Stimulated activated CD4-positive, alpha-beta T cell treated with anti-CD3 and anti-CD28 coated beads, Interleukin-1b, Interleukin-23, amount 100 ng/mL, for 4 hours (primary cell): ENCODE data around the gene IPO4.

Experiments
- DNase-seq, 2 donors: peaks; one replicate each; pipeline ENCODE4 v3.0.0-alpha.2; 2020; ENCODE audit warnings: low read depth in 2 of 2

IPO4 gene

GRCh38 chr14:24176599-24176998 is 12.0 kb downstream of the IPO4 start:
- no peak for DNase-seq

GRCh38 chr14:24172871-24173281 is 15.7 kb downstream of the IPO4 start:
- no peak for DNase-seq

GRCh38 chr14:24172261-24172860 is 16.3 kb downstream of the IPO4 start:
- DNase-seq = no peak

- peak in 1 of 2 donors; percentile 46 for DNase-seq
These were observed 17.0 kb downstream of the IPO4 start, which contains the start of gene REC8 for GRCh38 chr14:24171422-24172260. Gene REC8, plus strand, starts transcription at chr14:24172080. Its CDS starts 473 bp downstream, at chr14:24172553.

GRCh38 chr14:24167469-24168114 is 21.0 kb downstream of the IPO4 start:
- no peak for DNase-seq

- DNase-seq = no peak
These were observed 22.8 kb downstream of the IPO4 start for GRCh38 chr14:24165785-24166184.

GRCh38 chr14:24164518-24164991 is 24.1 kb downstream of the IPO4 start:
- no peak for DNase-seq

GRCh38 chr14:24162093-24162492 is 26.5 kb downstream of the IPO4 start:
- no peak for DNase-seq

- peak; percentile 93 to 100 for DNase-seq
These were observed 27.5 kb downstream of the IPO4 start, which contains the start of gene IRF9 for GRCh38 chr14:24160850-24161804. Gene IRF9, plus strand, starts transcription at chr14:24161265. Its CDS starts 880 bp downstream, at chr14:24162145.

- DNase-seq = no peak
These were observed 28.1 kb downstream of the IPO4 start for GRCh38 chr14:24160499-24160849.

- no peak for DNase-seq
These were observed 28.7 kb downstream of the IPO4 start for GRCh38 chr14:24159777-24160498.

GRCh38 chr14:24157331-24157730 is 31.3 kb downstream of the IPO4 start:
- DNase-seq = no peak

- no peak for DNase-seq
These were observed 31.8 kb downstream of the IPO4 start for GRCh38 chr14:24156840-24157239.

GRCh38 chr14:24155100-24155499 is 33.5 kb downstream of the IPO4 start:
- DNase-seq = no peak

GRCh38 chr14:24151404-24152080 is 37.1 kb downstream of the IPO4 start:
- DNase-seq = no peak

GRCh38 chr14:24150993-24151392 is 37.6 kb downstream of the IPO4 start:
- no peak for DNase-seq

GRCh38 chr14:24150567-24150966 is 38.0 kb downstream of the IPO4 start:
- DNase-seq = no peak

GRCh38 chr14:24150061-24150460 is 38.6 kb downstream of the IPO4 start:
- DNase-seq = no peak

- no peak for DNase-seq
These were observed 39.2 kb downstream of the IPO4 start for GRCh38 chr14:24149302-24149969.
